GM10248 (cell line): ENCODE data around the gene ACSF3.

Experiments
- CTCF ChIA-PET: fragments of 300-600 bp; sonication (Branson Sonifier 250); formaldehyde crosslinking; extraction: SDS; loops from one replicate; lab custom pipeline; 2021; ENCODE audit warnings: antibody characterized with exemption; lab: Yijun Ruan, JAX
- POLR2A ChIA-PET: fragments of 350-650 bp; sonication (Branson Sonifier 250); formaldehyde crosslinking; extraction: SDS; loops from one replicate; lab custom pipeline; 2020; ENCODE audit warnings: antibody characterized with exemption; lab: Yijun Ruan, JAX
- DNase-seq: peaks from one replicate; pipeline ENCODE4 v3.0.0; 2012; ENCODE audit errors: extremely low spot score
- CTCF ChIP-seq: IDR thresholded peaks from 2 replicates; pipeline ENCODE4 v1.5.1; 2012; ENCODE audit warnings: mild to moderate bottlenecking, low read depth; ENCODE audit errors: extremely low read depth, missing control alignments, control extremely low read depth

The ACSF3 gene

GRCh38 chr16:89077076-89077475 lies 16.6 kb upstream of the ACSF3 start:
- no peak for TF ChIP-seq CTCF
- no peak for DNase-seq
- ChIA-PET CTCF (interaction anchor here (1.5 kb wide), 1 partner anchor 11 kb away, joined by 3 read pairs; no protein-coding TSS in a partner anchor), POLR2A (no interaction called here)

- CTCF ChIA-PET, result interaction anchor here (0.6 to 1.5 kb wide), 2 partner anchors 10 to 11 kb away, joined by 3 read pairs; no protein-coding TSS in a partner anchor
- POLR2A ChIA-PET, result no interaction called here
- DNase-seq, result no peak
- TF ChIP-seq CTCF, result no peak
Measured at GRCh38 chr16:89078172-89078571, 15.5 kb upstream of the ACSF3 start.

- ChIA-PET POLR2A (no interaction called here), CTCF (no interaction called here)
- DNase-seq, result no peak
- no peak for TF ChIP-seq CTCF
Measured at GRCh38 chr16:89079434-89079980, 14.1 kb upstream of the ACSF3 start.

- ChIA-PET CTCF (no interaction called here), POLR2A (no interaction called here)
- TF ChIP-seq CTCF, result no peak
- DNase-seq, result no peak
Measured at GRCh38 chr16:89080196-89080853, 13.3 kb upstream of the ACSF3 start.

GRCh38 chr16:89081556-89081955 lies 12.1 kb upstream of the ACSF3 start:
- CTCF ChIA-PET, result no interaction called here
- POLR2A ChIA-PET, result no interaction called here
- TF ChIP-seq CTCF, result no peak
- DNase-seq, result no peak

GRCh38 chr16:89084411-89084810 lies 9.2 kb upstream of the ACSF3 start:
- POLR2A ChIA-PET, result no interaction called here
- CTCF ChIA-PET, result no interaction called here

More at GRCh38 chr16:89084411-89084810, 9.2 kb upstream of the ACSF3 start:
- no peak for TF ChIP-seq CTCF
- no peak for DNase-seq
